Esophagus muscularis mucosa (tissue), 4 donors: ENCODE data around the gene TRAF1. TPM values are rescaled to one million over a fixed set of nuclear protein-coding genes. Genes with fewer than 3 reads are reported as not detected.
A peak's percentile ranks its signal among the peaks of the same experiment; 100 is the strongest.

Source experiments
- DNase-seq: peaks from one replicate; pipeline ENCODE4 v3.0.0-alpha.2; 2017; ENCODE audit errors: extremely low spot score
- H3K27ac ChIP-seq, 4 donors: fragments of 200-600 bp; sonication (generic); replicated peaks in 1 of 4; 1 replicate in 3 of 4; 2 replicates in 1 of 4; pipeline ENCODE4 v1.5.1; 2016 to 2019; ENCODE audit warnings: mild to moderate bottlenecking in 1 of 4
- H3K27me3 ChIP-seq, 4 donors: fragments of 200-600 bp; sonication (generic); one replicate each; pipeline versions ENCODE4 v1.5.1 to v1.6.0; 2016 to 2019
- H3K36me3 ChIP-seq, 4 donors: fragments of 200-600 bp; sonication (generic); one replicate each; pipeline ENCODE4 v1.5.1; 2016 to 2019
- H3K4me1 ChIP-seq, 4 donors: fragments of 200-600 bp; sonication (generic); one replicate each; pipeline ENCODE4 v1.5.1; 2016 to 2019
- H3K4me3 ChIP-seq, 4 donors: fragments of 200-600 bp; sonication (generic); 1 replicate in 2 of 4; 2 replicates in 2 of 4; pipeline ENCODE4 v1.5.1; 2016 to 2019; ENCODE audit warnings: mild to moderate bottlenecking in 4 of 4, moderate library complexity in 1 of 4
- H3K9me3 ChIP-seq, 4 donors: fragments of 200-600 bp; sonication (generic); 1 replicate in 3 of 4; 2 replicates in 1 of 4; pipeline ENCODE4 v1.5.1; 2016 to 2019
- EP300 ChIP-seq: sonication (generic); formaldehyde crosslinking; IDR thresholded peaks from one replicate; pipeline ENCODE4 v1.6.1; 2017; ENCODE audit warnings: antibody characterized with exemption
- POLR2A ChIP-seq: fragments of 450-650 bp; IDR thresholded peaks from one replicate; pipeline ENCODE4 v1.6.1; 2017; ENCODE audit warnings: antibody characterized with exemption, moderate library complexity, mild to moderate bottlenecking, low read depth
- POLR2AphosphoS5 ChIP-seq, 2 donors: sonication (generic); formaldehyde crosslinking; IDR thresholded peaks; one replicate each; pipeline ENCODE4 v1.6.1; 2017; ENCODE audit warnings: antibody characterized with exemption in 2 of 2
- WGBS: methylation state at CpG from one replicate; pipeline ENCODE4 v1.1.5; 2018; 5-methylcytosine and 5-hydroxymethylcytosine counted together
- intact Hi-C: fragments of 100-400 bp; cut with DNase I; formaldehyde crosslinking; loops from one replicate; pipeline ENCODE4 v1.15.1; 2023
- total RNA-seq, 4 donors: library from RNA; depleted of rRNA; stranded (reverse); fragments of >200 nt; gene quantifications; one replicate each; pipeline versions ENCODE4 v1.1.0 to v1.2.1, GENCODE V29; 2016
- TF ChIP-seq, protein P1 (sequence below), 3 experiments: fragments of 200-600 bp in 2 of 3; fragments of 450-650 bp in 1 of 3; sonication (generic) in 2 of 3; IDR thresholded peaks; one replicate each; pipeline ENCODE4 v1.5.1; 2017 to 2019; ENCODE audit warnings: antibody characterized with exemption in 3 of 3, mild to moderate bottlenecking in 2 of 3, moderate library complexity in 1 of 3

Gene TRAF1
- total RNA-seq, 4 donors from 2014 or later, result 4.0 to 7.4 (median 5.5) TPM

- WGBS, result 83% methylated on average over 3 of the region's 3 CpGs
- Histone ChIP-seq H3K27ac (no peak overlapping the region), H3K36me3 (no peaks in the 10 kb centered on the region), H3K4me3 (no peak overlapping the region), H3K4me1 (peaks cover 3 to 46% (median 35%) of the 10 kb centered on the region in 4 donors), H3K9me3 (no peaks in the 10 kb centered on the region), H3K27me3 (no peaks in the 10 kb centered on the region)
- no peak for DNase-seq
- TF ChIP-seq, protein P1, sequence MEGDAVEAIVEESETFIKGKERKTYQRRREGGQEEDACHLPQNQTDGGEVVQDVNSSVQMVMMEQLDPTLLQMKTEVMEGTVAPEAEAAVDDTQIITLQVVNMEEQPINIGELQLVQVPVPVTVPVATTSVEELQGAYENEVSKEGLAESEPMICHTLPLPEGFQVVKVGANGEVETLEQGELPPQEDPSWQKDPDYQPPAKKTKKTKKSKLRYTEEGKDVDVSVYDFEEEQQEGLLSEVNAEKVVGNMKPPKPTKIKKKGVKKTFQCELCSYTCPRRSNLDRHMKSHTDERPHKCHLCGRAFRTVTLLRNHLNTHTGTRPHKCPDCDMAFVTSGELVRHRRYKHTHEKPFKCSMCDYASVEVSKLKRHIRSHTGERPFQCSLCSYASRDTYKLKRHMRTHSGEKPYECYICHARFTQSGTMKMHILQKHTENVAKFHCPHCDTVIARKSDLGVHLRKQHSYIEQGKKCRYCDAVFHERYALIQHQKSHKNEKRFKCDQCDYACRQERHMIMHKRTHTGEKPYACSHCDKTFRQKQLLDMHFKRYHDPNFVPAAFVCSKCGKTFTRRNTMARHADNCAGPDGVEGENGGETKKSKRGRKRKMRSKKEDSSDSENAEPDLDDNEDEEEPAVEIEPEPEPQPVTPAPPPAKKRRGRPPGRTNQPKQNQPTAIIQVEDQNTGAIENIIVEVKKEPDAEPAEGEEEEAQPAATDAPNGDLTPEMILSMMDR (IDR thresholded peaks at IDR 0.05), result no peak
- TF ChIP-seq EP300 (no peak), POLR2A (no peak), POLR2AphosphoS5 (IDR thresholded peaks at IDR 0.05) (no peak)
- intact Hi-C loops, result no loop called here
These were observed 19.7 kb upstream of the TRAF1 start for GRCh38 chr9:120946259-120946658.

- H3K27ac ChIP-seq, result peak overlapping the region in 1 of 4 donors; percentile 87
- DNase-seq, result no peak
- no peaks in the 10 kb centered on the region for H3K27me3 ChIP-seq
- intact Hi-C loops, result no loop called here
- TF ChIP-seq, protein P1 (IDR thresholded peaks at IDR 0.05), result no peak
- TF ChIP-seq EP300 (no peak), POLR2A (no peak)
- no peaks in the 10 kb centered on the region for H3K36me3 ChIP-seq
- no peaks in the 10 kb centered on the region for H3K9me3 ChIP-seq
- peaks cover 3 to 45% (median 35%) of the 10 kb centered on the region in 4 donors for H3K4me1 ChIP-seq
- WGBS, result 97% methylated on average over 3 of the region's 3 CpGs
- no peak overlapping the region for H3K4me3 ChIP-seq
These were observed 18.4 kb upstream of the TRAF1 start for GRCh38 chr9:120944948-120945347.

DNA sequence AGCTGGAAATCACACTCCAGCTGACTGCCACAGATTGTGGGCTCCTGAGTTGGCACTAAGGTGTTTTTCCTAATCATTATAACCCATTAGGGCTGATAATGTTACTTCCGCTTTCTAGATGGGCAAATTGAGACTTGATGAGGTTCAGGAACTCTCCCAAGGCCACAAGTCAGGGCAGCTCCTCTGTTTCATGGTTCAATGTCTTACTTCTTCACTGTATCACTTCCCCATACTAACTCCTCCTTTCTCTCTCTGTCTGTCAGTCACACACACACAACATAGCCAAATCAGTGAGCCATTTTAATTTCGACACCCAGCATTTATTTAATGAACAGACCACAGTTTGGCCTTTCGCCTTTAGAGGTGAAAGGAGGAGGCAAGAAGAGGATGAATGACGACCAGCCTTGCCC is 17.8 kb upstream of the TRAF1 start:
- DNase-seq, result no peak
- 86% methylated on average over 4 of the region's 4 CpGs for WGBS
- intact Hi-C loops, result no loop called here
- Histone ChIP-seq H3K4me3 (no peak overlapping the region), H3K27ac (peak overlapping the region in 1 of 4 donors; percentile 87), H3K4me1 (peaks cover 3 to 48% (median 38%) of the 10 kb centered on the region in 4 donors), H3K36me3 (no peaks in the 10 kb centered on the region), H3K9me3 (no peaks in the 10 kb centered on the region), H3K27me3 (no peaks in the 10 kb centered on the region)
- no peak for TF ChIP-seq POLR2AphosphoS5 (IDR thresholded peaks at IDR 0.05)

- Histone ChIP-seq H3K9me3 (no peaks in the 10 kb centered on the region), H3K4me1 (peaks cover 3 to 62% (median 49%) of the 10 kb centered on the region in 4 donors), H3K36me3 (no peaks in the 10 kb centered on the region), H3K4me3 (peak overlapping the region in 1 of 4 donors; percentile 1), H3K27ac (peak overlapping the region; percentile 86 to 90 (median 88)), H3K27me3 (no peaks in the 10 kb centered on the region)
- no peak for DNase-seq
- TF ChIP-seq POLR2A, result no peak
- TF ChIP-seq, protein P1 (IDR thresholded peaks at IDR 0.05), result no peak
- peak; percentile 53 to 75 for TF ChIP-seq POLR2AphosphoS5 (IDR thresholded peaks at IDR 0.05)
- peak; percentile 45 for TF ChIP-seq EP300
- 36% methylated on average over 8 of the region's 8 CpGs for WGBS
- intact Hi-C loops, result no loop called here
These were observed 15.8 kb upstream of the TRAF1 start for GRCh38 chr9:120942186-120943001.

- intact Hi-C loops, result no loop called here
- 67% methylated on average over 6 of the region's 6 CpGs for whole genome bisulfite sequencing
- H3K4me3 ChIP-seq, result no peak overlapping the region
- DNase-seq, result no peak
- H3K9me3 ChIP-seq, result no peaks in the 10 kb centered on the region
- no peaks in the 10 kb centered on the region for H3K36me3 ChIP-seq
- H3K4me1 ChIP-seq, result peaks cover 8 to 74% (median 60%) of the 10 kb centered on the region in 4 donors
- H3K27ac ChIP-seq, result peak overlapping the region; percentile 86 to 90 (median 88)
- no peak for TF ChIP-seq EP300
- TF ChIP-seq POLR2A, result no peak
- peak in 1 of 2 donors; percentile 56 for TF ChIP-seq POLR2AphosphoS5 (IDR thresholded peaks at IDR 0.05)
- TF ChIP-seq, protein P1 (IDR thresholded peaks at IDR 0.05), result no peak
- H3K27me3 ChIP-seq, result no peaks in the 10 kb centered on the region
These were observed 14.6 kb upstream of the TRAF1 start for GRCh38 chr9:120941046-120941770.
